Measurements from ENCODE around the gene PCNX2.

GRCh38 chr1:232942413-232943294 lies 352.9 kb downstream of the PCNX2 start:
- TF ChIP-seq POLR2AphosphoS5 (IDR thresholded peaks at IDR 0.05) = no peak
- TF ChIP-seq, protein P1, sequence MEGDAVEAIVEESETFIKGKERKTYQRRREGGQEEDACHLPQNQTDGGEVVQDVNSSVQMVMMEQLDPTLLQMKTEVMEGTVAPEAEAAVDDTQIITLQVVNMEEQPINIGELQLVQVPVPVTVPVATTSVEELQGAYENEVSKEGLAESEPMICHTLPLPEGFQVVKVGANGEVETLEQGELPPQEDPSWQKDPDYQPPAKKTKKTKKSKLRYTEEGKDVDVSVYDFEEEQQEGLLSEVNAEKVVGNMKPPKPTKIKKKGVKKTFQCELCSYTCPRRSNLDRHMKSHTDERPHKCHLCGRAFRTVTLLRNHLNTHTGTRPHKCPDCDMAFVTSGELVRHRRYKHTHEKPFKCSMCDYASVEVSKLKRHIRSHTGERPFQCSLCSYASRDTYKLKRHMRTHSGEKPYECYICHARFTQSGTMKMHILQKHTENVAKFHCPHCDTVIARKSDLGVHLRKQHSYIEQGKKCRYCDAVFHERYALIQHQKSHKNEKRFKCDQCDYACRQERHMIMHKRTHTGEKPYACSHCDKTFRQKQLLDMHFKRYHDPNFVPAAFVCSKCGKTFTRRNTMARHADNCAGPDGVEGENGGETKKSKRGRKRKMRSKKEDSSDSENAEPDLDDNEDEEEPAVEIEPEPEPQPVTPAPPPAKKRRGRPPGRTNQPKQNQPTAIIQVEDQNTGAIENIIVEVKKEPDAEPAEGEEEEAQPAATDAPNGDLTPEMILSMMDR (IDR thresholded peaks at IDR 0.05) = no peak
- TF ChIP-seq POLR2A (IDR thresholded peaks at IDR 0.05) = no peak
- no peak for TF ChIP-seq EP300 (IDR thresholded peaks at IDR 0.05)
